GM18870 (cell line): ENCODE data around the gene LRRC37B.
"Not testable (repeated sequence)": the region's sequence is repeated elsewhere in the genome, so short reads cannot be mapped to it uniquely, and the experiment has no call there.

ENCODE experiments used
- ATAC-seq: cut with Tn5 transposase; IDR thresholded peaks from one replicate; pipeline ENCODE4 v1.9.1; 2021; ENCODE audit warnings: moderate library complexity; ENCODE audit not compliant: unreplicated experiment

LRRC37B gene

GRCh38 chr17:32084942-32085829 lies 78.0 kb downstream of the LRRC37B start:
- ATAC-seq: not testable (repeated sequence)

GRCh38 chr17:32086833-32087232 lies 79.7 kb downstream of the LRRC37B start:
- ATAC-seq: not testable (repeated sequence)

- not testable (repeated sequence) for ATAC-seq
Measured at GRCh38 chr17:32092062-32092461, 84.9 kb downstream of the LRRC37B start.

- ATAC-seq: no peak
Measured at GRCh38 chr17:32099686-32100085, 92.5 kb downstream of the LRRC37B start.

- not testable (repeated sequence) for ATAC-seq
Measured at GRCh38 chr17:32100323-32100722, 93.1 kb downstream of the LRRC37B start.

- no peak for ATAC-seq
Measured at GRCh38 chr17:32100971-32101631, 93.9 kb downstream of the LRRC37B start.

GRCh38 chr17:32102172-32102571 lies 95.0 kb downstream of the LRRC37B start:
- no peak for ATAC-seq

GRCh38 chr17:32102646-32103186 lies 95.5 kb downstream of the LRRC37B start:
- ATAC-seq: no peak
